Stimulated activated CD4-positive, alpha-beta T cell treated with anti-CD3 and anti-CD28 coated beads, Interleukin-15, amount 100 ng/mL, for 24 hours (primary cell): ENCODE data around the gene ZSCAN2.
"Not testable (repeated sequence)": the region's sequence is repeated elsewhere in the genome, so short reads cannot be mapped to it uniquely, and the experiment has no call there.

Source experiments
- DNase-seq: peaks from one replicate; pipeline ENCODE4 v3.0.0-alpha.2; 2020

The ZSCAN2 gene

GRCh38 chr15:84600687-84601554, at the start of gene ZSCAN2:
Gene ZSCAN2 (plus strand): TSS chr15:84601009. CDS start chr15:84603928, 2,919 bp downstream.
- DNase-seq: peak; percentile 97

DNA sequence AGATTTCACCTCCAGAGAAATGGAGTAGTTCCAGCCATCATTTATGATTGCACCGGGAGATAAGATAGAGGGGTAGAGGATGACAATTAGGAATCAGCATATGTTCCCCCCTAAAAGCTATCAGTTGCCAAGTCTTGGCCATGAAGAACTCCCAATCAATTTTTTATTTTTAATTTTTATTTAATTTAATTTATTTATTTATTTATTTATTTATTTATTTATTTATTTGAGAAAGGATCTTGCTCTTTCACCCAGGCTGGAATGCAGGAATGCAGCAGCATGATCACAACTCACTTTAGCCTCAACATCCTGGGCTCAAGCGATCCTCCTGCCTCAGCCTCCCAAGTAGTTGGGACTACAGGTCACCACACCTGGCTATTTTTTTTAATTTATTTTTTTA, 49.2 kb upstream of the ZSCAN2 start:
- not testable (repeated sequence) for DNase-seq

GRCh38 chr15:84552896-84553295, 47.9 kb upstream of the ZSCAN2 start:
- no peak for DNase-seq

DNA sequence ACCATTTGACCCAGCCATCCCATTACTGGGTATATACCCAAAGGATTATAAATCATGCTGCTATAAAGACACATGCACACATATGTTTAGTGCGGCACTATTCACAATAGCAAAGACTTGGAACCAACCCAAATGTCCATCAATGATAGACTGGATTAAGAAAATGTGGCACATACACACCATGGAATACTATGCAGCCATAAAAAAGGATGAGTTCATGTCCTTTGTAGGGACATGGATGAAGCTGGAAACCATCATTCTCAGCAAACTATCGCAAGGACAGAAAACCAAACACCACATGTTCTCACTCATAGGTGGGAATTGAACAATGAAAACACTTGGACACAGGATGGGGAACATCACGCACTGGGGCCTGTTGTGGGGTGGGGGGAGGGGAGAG, 44.1 kb upstream of the ZSCAN2 start:
- DNase-seq: not testable (repeated sequence)

GRCh38 chr15:84568021-84568420, 32.8 kb upstream of the ZSCAN2 start:
- DNase-seq: not testable (repeated sequence)

DNA sequence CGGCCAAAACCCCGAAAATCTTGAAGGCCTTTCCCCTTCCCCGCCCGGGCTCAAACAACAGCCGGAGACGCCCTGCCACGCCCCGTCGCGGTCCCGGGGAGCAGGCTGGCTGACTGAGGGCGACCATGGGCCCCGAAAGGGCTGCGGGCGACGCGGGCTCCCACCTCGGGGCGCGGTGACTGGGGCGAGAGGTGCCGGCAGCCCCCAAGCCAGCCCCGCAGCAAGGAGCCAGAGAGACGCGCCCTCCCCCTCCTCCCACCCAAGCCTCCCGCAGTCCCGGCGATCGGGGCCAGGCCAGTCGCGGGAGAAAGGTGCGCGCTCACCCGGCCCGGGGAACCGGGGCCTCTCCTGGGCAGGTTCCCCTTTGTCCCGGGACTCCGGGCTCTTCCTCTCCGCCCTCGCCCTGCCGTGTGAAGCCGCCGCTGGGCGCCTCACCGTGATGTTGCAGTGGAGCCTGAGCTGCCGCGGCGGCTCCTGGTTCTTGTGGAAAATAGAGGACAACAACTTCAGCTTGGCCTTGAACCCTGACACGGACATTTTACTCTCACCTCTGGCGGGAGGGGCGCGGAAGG, 30.6 kb upstream of the ZSCAN2 start:
- peak; percentile 71 for DNase-seq

GRCh38 chr15:84572231-84572630, 28.6 kb upstream of the ZSCAN2 start:
- DNase-seq: no peak

DNA sequence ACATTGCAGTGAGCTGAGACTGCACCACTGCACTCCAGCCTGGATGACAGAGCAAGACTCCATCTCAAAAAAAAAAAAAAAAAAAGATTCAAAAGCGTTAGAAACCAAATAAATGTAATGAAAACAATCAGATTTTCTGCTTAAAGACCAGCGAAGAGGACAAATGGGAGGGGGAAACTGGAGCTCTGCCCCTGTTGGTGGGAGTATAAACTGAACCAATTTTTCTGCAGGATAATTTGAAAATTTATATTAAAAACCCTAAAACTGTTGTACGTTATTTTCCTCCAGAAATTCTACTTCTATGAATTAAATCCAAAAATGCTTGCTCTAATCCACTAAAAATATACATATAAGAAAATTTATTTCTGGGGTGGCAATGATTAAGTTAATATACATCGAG, 25.3 kb upstream of the ZSCAN2 start:
- DNase-seq: no peak

GRCh38 chr15:84577891-84578290, 22.9 kb upstream of the ZSCAN2 start:
- DNase-seq: not testable (repeated sequence)

- DNase-seq: not testable (repeated sequence)
Measured at GRCh38 chr15:84579261-84579721, 21.5 kb upstream of the ZSCAN2 start.

DNA sequence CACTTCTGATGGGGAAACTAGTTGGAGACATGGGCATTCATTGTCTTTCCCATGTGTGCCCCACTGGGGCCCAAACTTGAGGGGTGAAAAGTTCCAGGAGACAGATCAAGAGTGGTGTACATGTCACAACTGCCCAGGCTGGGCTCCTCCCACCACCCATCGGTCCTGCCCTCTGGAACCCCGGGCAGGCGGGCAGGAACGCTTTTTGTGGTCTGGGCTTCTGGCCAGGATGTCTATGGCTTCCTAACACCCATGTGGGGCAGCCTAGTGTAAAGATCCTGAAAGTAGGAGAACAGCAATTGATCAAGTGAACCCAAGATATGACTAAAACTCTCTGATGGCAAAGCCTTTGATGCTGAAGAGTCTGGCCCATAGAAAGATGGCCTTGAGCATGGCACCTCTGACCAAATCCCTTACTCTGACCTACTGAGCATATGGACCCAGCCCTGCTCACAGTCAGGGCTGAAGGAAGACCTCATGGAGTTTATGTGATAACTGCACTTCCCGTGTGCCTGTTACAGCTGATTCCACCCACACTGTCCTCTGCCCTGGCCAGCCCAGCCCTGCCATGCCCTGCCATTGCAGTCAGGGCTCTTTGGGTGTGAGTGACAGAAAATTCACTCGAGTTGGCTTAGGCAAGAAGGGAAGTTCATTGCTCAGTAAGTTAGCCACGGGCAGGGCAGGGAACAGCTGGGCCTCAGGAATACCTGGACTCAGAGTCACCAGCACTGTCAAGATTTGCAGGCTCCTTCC, 19.0 kb upstream of the ZSCAN2 start:
- DNase-seq: not testable (repeated sequence)

DNA sequence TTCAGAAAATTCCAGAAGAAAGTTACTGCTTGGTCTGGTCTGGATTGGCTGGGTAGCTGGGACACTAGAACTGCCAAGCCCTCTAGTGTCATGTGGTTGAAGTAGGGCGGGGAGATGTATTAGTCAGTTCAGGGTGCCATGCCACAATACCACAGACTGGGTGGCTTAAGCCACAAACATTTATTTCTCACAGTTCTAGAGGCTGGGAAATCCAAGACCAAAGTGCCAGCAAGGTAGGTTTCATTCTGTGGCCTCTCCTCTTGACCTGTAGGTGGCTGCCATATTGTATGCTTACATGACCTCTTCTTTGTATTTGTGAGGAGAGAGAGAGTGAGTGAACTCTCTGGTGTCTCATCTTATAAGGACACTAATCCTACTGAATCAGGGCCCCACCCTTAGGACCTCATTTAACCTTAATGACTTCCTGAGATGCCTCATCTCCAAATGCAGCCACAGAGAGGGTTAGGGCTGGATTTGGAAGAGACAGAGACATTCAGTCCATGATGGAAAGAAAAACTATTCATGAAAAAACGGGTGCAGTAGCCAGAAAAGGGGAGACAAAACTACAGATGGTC, 18.1 kb upstream of the ZSCAN2 start:
- DNase-seq: no peak

DNA sequence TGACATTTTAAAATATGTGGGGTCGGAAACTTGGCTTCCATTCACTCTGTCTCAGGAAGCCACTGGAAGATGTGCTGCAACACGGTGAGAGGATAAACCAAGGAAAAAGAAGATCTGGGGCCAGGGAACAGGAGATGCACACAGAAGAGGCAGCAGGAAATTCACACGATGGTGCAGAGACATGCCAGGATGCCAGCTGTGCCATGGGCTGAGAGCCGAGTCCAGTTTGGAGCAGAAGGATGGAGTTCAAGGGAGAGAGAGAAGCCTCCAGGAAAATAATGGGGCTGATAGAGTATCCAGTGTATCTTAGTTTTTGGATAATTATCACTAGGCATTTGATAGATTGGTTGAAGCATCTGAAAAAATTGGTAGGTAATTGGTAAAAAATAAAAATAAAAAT, 16.9 kb upstream of the ZSCAN2 start:
- DNase-seq: not testable (repeated sequence)

DNA sequence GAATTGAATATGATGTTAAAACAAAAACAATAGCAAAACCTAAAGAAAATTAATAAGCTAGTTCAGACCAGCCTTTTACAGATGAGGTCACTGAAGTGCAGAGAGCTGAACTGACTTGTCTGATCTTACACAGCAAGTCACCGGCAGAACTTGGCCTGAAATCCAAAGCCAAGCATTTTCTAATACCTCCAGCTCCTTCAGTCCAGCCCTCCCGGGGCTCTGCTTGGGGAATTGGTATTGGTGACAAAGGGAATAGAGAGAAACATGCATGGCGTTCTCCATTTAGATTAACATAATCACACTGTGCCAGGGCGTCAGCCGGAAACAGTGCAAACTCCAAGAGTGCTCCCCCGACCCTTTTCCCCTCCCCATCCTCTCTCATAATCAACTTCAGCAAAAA, 14.1 kb upstream of the ZSCAN2 start:
- no peak for DNase-seq

DNA sequence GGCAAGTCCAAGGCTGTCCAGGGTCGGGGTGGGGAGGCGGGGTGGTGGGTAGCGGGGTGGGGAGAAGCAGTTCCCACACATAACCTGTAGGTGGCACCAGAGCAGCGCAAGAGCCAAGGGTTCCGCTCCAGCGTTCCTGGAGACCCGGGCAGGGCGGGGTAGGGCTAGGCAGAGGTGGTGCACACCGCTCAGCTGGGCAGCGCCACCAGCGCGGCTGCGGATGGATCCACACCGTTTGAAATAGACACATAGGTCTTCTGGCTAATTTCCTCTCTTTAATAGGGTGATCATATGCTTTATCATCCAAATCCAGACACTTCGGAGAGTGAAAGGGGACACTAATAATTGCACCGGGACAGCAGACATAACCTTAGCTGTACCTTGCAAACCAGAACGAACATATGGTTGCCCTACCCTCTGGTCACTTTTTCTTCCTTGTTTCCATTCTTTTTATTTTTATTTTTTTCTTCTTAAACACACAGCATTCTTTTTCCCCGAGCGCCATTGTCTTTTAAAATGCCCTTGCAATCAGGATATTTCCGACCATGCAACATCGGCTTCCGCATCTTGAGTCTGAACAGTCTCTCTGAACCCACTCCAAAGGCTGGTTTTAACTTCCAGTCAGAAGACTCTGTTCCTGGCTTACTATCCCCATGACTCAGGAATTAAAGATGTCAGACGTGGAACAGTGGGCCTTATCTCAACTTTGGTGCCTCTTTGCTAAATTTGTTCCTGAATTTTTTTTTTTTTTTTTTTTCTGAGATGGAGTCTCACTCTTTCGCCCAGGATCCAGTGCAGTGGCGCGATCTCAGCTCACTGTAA, 12.5 kb upstream of the ZSCAN2 start:
- DNase-seq: peak; percentile 90

GRCh38 chr15:84590406-84590805, 10.4 kb upstream of the ZSCAN2 start:
- no peak for DNase-seq

GRCh38 chr15:84591815-84592214, 9.0 kb upstream of the ZSCAN2 start:
- DNase-seq: no peak

- no peak for DNase-seq
Measured at GRCh38 chr15:84594617-84595290, 6.1 kb upstream of the ZSCAN2 start.

- DNase-seq: no peak
Measured at GRCh38 chr15:84595660-84596059, 5.1 kb upstream of the ZSCAN2 start.

- no peak for DNase-seq
Measured at GRCh38 chr15:84597296-84597695, 3.5 kb upstream of the ZSCAN2 start.

DNA sequence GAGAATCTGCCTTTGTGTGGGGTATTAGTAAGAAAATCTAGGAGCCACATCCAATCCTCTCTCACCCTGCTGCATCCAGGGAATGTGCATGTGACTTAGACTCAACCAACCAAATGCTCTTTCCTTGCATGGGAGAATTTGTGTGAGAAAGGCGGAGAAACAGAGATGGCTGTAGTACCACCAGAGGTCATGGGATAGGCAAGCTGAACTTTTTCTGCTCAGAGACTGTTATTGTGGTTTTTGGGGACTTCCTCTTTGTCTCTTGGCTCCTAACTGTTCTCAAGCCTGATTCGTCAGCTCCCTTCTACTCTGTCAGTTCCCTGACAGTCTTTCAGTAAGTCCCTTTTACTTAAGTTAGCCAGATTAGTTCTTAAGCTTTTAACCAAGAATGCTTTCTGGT, 2.6 kb upstream of the ZSCAN2 start:
- DNase-seq: no peak

DNA sequence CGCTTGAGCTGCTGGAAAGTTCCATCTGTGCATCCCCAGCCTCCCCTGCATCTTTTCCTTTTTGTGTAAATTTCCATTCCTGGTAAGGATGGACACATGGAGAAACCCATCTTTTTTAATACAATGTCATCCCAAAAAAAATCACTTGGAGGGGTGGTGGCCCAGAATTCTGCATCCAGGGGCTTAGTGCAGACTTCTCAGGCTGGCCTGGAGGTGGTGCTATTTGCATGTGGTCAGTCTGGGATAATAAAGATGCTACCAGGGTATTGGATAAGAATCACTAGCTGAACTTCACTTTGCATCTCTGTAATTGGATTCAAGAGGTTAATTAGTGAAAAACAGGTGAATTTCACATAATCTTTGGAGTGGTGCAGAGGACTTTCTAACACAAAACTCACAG, 1.8 kb upstream of the ZSCAN2 start:
- DNase-seq: peak; percentile 49
